CD14-positive monocyte (primary cell): ENCODE results near the gene AKAP8. TPM values are rescaled to one million over a fixed set of nuclear protein-coding genes. Genes with fewer than 3 reads are reported as not detected.

Experiments
- DNase-seq, 3 donors: peaks; one replicate each; pipeline ENCODE4 v3.0.0-alpha.2; 2011 to 2022
- H2AFZ ChIP-seq: 2 replicates; pipeline ENCODE4 v1.6.0; 2012; ENCODE audit warnings: mild to moderate bottlenecking, low read depth, low read length, inconsistent platforms; ENCODE audit not compliant: insufficient read depth, poor library complexity, severe bottlenecking
- H3K27ac ChIP-seq, 2 donors: 1 replicate in 1 of 2; 2 replicates in 1 of 2; pipeline ENCODE4 v1.5.1; 2012 to 2013; ENCODE audit warnings: low read length in 2 of 2, control low read depth in 1 of 2, inconsistent platforms in 1 of 2, low read depth in 1 of 2, mild to moderate bottlenecking in 1 of 2
- H3K27me3 ChIP-seq, 2 donors: one replicate each; pipeline versions ENCODE4 v1.6.0 to v1.6.1; 2011 to 2013; ENCODE audit warnings: low read length in 2 of 2; ENCODE audit not compliant: control insufficient read depth in 2 of 2, insufficient read depth in 2 of 2
- H3K36me3 ChIP-seq, 2 donors: replicated peaks in 1 of 2; 1 replicate in 1 of 2; 2 replicates in 1 of 2; pipeline versions ENCODE4 v1.5.1 to v1.6.1; 2012 to 2013; ENCODE audit warnings: low read length in 2 of 2, control low read depth in 1 of 2, inconsistent platforms in 1 of 2, mild to moderate bottlenecking in 1 of 2; ENCODE audit not compliant: insufficient read depth in 2 of 2, control insufficient read depth in 1 of 2
- H3K4me1 ChIP-seq, 2 donors: 1 replicate in 1 of 2; 2 replicates in 1 of 2; pipeline versions ENCODE4 v1.5.1 to v1.6.1; 2012 to 2013; ENCODE audit warnings: low read length in 2 of 2, control low read depth in 1 of 2, inconsistent platforms in 1 of 2, mild to moderate bottlenecking in 1 of 2, moderate library complexity in 1 of 2; ENCODE audit not compliant: insufficient read depth in 2 of 2, control insufficient read depth in 1 of 2
- H3K4me2 ChIP-seq: replicated peaks from 2 replicates; pipeline ENCODE3; 2012; ENCODE audit warnings: low read length, moderate library complexity, mild to moderate bottlenecking; ENCODE audit not compliant: poor library complexity, severe bottlenecking; ENCODE audit errors: extremely low read depth
- H3K4me3 ChIP-seq, 3 experiments: fragments of 200-600 bp in 1 of 3; sonication (generic) in 1 of 3; replicated peaks in 1 of 3; 1 replicate in 2 of 3; 2 replicates in 1 of 3; pipeline ENCODE4 v1.5.1; 2011 to 2013; ENCODE audit warnings: low read length in 3 of 3, mild to moderate bottlenecking in 3 of 3, control low read depth in 2 of 3, low read depth in 2 of 3, inconsistent platforms in 1 of 3, moderate library complexity in 1 of 3
- H3K79me2 ChIP-seq: 2 replicates; pipeline ENCODE4 v1.6.0; 2012; ENCODE audit warnings: mild to moderate bottlenecking, control low read depth, inconsistent platforms, low read length, moderate library complexity; ENCODE audit not compliant: insufficient read depth
- H3K9ac ChIP-seq: 2 replicates; pipeline ENCODE4 v1.6.0; 2017; ENCODE audit warnings: low read length, mild to moderate bottlenecking; ENCODE audit not compliant: insufficient read depth, poor library complexity, severe bottlenecking
- H3K9me3 ChIP-seq, 2 donors: replicated peaks in 1 of 2; 1 replicate in 1 of 2; 2 replicates in 1 of 2; pipeline versions ENCODE4 v1.5.1 to v1.6.1; 2012 to 2013; ENCODE audit warnings: low read length in 2 of 2, control low read depth in 1 of 2; ENCODE audit not compliant: control insufficient read depth in 1 of 2, insufficient read depth in 1 of 2
- H4K20me1 ChIP-seq: 2 replicates; pipeline ENCODE4 v1.6.0; 2012; ENCODE audit warnings: mild to moderate bottlenecking, low read length, control low read depth, moderate library complexity; ENCODE audit not compliant: insufficient read depth
- H3K27ac Mint-ChIP-seq, 7 donors: one replicate each; pipeline ENCODE4 v1.8.0; 2020; ENCODE audit warnings: mild to moderate bottlenecking in 7 of 7, mixed read lengths in 7 of 7, moderate library complexity in 6 of 7, inconsistent platforms in 2 of 7
- H3K27me3 Mint-ChIP-seq, 3 donors: one replicate each; pipeline ENCODE4 v1.8.0; 2021 to 2022; ENCODE audit warnings: low read depth in 3 of 3, mild to moderate bottlenecking in 3 of 3, mixed read lengths in 3 of 3, moderate library complexity in 3 of 3, inconsistent platforms in 1 of 3
- H3K36me3 Mint-ChIP-seq, 2 donors: one replicate each; pipeline ENCODE4 v1.8.0; 2020; ENCODE audit warnings: mixed read lengths in 2 of 2, inconsistent platforms in 1 of 2, mild to moderate bottlenecking in 1 of 2
- H3K4me1 Mint-ChIP-seq: one replicate; pipeline ENCODE4 v1.8.0; 2020; ENCODE audit warnings: mild to moderate bottlenecking, mixed read lengths
- H3K4me3 Mint-ChIP-seq, 2 donors: one replicate each; pipeline ENCODE4 v1.8.0; 2020; ENCODE audit warnings: mild to moderate bottlenecking in 2 of 2, mixed read lengths in 2 of 2, moderate library complexity in 1 of 2
- H3K9me3 Mint-ChIP-seq, 7 donors: one replicate each; pipeline ENCODE4 v1.8.0; 2020 to 2022; ENCODE audit warnings: mixed read lengths in 7 of 7, mild to moderate bottlenecking in 6 of 7, moderate library complexity in 6 of 7, inconsistent platforms in 2 of 7
- WGBS: methylation state at CpG from one replicate; pipeline ENCODE4 v1.1.5; 2013; ENCODE audit warnings: missing lambda C conversion rate; ENCODE audit not compliant: insufficient coverage; 5-methylcytosine and 5-hydroxymethylcytosine counted together
- intact Hi-C, 2 donors: fragments of 100-400 bp; cut with micrococcal nuclease; formaldehyde crosslinking; loops; one replicate each; pipeline versions ENCODE4 v1.15.0 to v1.15.1; 2023
- polyA plus RNA-seq, 3 donors: library from polyadenylated mRNA; depleted of rRNA in 1 of 3; unstranded in 2 of 3; stranded (reverse) in 1 of 3; fragments of 300-500 nt in 2 of 3; fragments of >200 nt in 1 of 3; fragmentation: Illumina TruSeq in 2 of 3; gene quantifications; 1 replicate in 2 of 3; 2 replicates in 1 of 3; pipeline ENCODE4 v1.2.3, GENCODE V29; 2012 to 2021
- TF ChIP-seq, protein P1 (sequence below): fragments of 200-600 bp; IDR thresholded peaks from one replicate; pipeline ENCODE4 v1.8.0; 2022; ENCODE audit warnings: antibody characterized with exemption, mild to moderate bottlenecking

The AKAP8 gene
- polyA plus RNA-seq, 3 donors = 8.0 to 25.9 (median 12.3) TPM

DNA sequence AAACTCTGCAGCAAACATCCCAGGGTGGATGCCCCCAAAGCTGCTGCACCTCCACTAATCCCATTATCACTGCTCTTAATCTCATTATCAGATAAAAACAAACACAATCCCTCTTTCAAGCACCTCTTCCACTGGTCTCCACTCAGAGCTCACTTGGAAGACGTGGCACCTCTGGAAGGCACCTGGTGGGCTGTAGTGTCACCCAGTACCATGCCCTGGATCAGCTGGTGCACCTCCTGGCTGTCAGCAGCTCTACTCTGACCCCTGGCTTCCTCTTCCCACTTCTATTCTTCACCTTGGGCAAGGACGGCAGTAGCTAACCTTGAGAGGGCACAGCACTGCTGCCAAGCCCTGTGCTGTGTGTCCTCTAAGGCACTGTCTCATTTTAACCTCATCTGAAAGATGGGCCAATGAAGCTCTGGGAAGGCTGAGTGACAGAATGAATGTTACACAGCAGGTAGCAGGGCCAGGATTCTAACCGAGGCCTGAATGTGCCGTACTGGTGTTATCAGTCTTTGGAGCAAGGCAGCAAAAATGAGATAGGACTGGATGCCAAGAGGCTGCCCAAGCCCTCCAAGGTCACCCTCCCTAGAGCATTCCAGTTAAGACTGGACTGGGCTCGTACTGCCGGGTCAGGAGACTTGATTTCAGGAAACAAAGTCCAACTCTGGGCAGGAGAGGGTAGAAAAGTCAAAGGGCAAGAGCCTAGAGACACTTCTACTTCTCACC lies 54.6 kb downstream of the AKAP8 start:
- intact Hi-C loops = no loop called here
- TF ChIP-seq, protein P1, sequence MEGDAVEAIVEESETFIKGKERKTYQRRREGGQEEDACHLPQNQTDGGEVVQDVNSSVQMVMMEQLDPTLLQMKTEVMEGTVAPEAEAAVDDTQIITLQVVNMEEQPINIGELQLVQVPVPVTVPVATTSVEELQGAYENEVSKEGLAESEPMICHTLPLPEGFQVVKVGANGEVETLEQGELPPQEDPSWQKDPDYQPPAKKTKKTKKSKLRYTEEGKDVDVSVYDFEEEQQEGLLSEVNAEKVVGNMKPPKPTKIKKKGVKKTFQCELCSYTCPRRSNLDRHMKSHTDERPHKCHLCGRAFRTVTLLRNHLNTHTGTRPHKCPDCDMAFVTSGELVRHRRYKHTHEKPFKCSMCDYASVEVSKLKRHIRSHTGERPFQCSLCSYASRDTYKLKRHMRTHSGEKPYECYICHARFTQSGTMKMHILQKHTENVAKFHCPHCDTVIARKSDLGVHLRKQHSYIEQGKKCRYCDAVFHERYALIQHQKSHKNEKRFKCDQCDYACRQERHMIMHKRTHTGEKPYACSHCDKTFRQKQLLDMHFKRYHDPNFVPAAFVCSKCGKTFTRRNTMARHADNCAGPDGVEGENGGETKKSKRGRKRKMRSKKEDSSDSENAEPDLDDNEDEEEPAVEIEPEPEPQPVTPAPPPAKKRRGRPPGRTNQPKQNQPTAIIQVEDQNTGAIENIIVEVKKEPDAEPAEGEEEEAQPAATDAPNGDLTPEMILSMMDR = no peak

DNA sequence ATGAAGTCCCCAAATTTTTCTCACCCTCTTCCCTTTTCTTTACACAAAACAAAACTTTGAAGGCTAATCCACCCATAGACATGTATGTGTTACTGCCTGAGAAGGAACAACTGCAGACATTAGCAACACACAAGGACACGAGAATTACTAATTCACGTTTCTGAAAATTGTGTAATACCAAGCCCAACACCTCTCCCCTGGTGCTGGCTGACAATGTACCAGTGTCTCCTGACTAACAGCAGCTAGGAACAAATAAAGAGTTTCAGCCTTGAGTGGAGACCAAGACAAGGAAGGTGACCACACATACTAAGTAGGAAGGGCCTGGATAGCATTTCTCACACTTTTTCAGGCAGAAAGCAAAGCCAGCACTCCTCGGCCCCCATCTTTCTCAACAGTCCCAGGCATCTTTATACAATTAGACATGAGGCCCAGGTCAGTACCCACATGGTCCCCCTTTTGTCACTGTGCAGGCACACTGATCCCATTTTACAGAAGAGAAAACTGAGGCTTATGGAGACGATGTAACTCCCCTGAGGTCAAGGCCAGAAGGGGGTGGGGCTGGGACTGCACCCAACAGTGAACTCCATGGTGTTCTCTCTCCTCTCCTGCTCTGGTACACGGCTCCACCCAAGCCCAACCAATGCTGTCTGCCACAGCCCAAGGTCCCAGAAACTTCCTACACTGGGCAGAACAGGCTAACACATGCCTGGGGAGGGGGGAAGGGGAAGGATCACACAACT lies 55.9 kb downstream of the AKAP8 start:
- Histone ChIP-seq H3K9me3 (no peaks in the 10 kb centered on the region), H3K4me2 (peak overlapping the region; percentile 8), H3K79me2 (peaks cover 100% of the 10 kb centered on the region), H3K27ac (peak overlapping the region; percentile 60 to 84), H3K9ac (peak overlapping the region; percentile 30), H3K27me3 (no peaks in the 10 kb centered on the region), H3K36me3 (no peaks in the 10 kb centered on the region), H3K4me3 (peak overlapping the region in 1 of 3 experiments; percentile 14), H3K4me1 (peaks cover 71 to 77% of the 10 kb centered on the region in 2 donors), H2AFZ (no peak overlapping the region), H4K20me1 (peaks cover 100% of the 10 kb centered on the region)
- Mint-ChIP-seq H3K27ac (peak overlapping the region; percentile 80 to 93 (median 91)), H3K9me3 (no peaks in the 10 kb centered on the region), H3K36me3 (peaks cover 7 to 11% of the 10 kb centered on the region in 2 donors), H3K4me3 (peak overlapping the region; percentile 42 to 44), H3K4me1 (peaks cover 80% of the 10 kb centered on the region), H3K27me3 (peaks cover 0 to 3% (median 1%) of the 10 kb centered on the region in 3 donors)
- 45% methylated on average over 4 of the region's 5 CpGs for WGBS
- TF ChIP-seq, protein P1 = no peak
- intact Hi-C loops = no loop called here
- peak; percentile 69 to 84 (median 77) for DNase-seq

More for the DNA sequence above, 54.6 kb downstream of the AKAP8 start:
- Histone ChIP-seq H4K20me1 (peaks cover 100% of the 10 kb centered on the region), H3K36me3 (no peaks in the 10 kb centered on the region), H3K9ac (no peak overlapping the region), H3K4me2 (no peak overlapping the region), H3K27ac (peak overlapping the region; percentile 37 to 84), H3K79me2 (peaks cover 100% of the 10 kb centered on the region), H2AFZ (no peak overlapping the region), H3K4me3 (no peak overlapping the region), H3K27me3 (no peaks in the 10 kb centered on the region), H3K4me1 (peaks cover 71 to 81% of the 10 kb centered on the region in 2 donors), H3K9me3 (no peaks in the 10 kb centered on the region)
- no peak for DNase-seq
- whole genome bisulfite sequencing = 85% methylated on average over 4 of the region's 6 CpGs
- H3K9me3 Mint-ChIP-seq = no peaks in the 10 kb centered on the region
- no peak overlapping the region for H3K4me3 Mint-ChIP-seq
- peaks cover 0 to 3% (median 1%) of the 10 kb centered on the region in 3 donors for H3K27me3 Mint-ChIP-seq
- peak overlapping the region in 6 of 7 donors; percentile 33 to 93 (median 77) for H3K27ac Mint-ChIP-seq
- peaks cover 81% of the 10 kb centered on the region for H3K4me1 Mint-ChIP-seq
- peaks cover 10 to 11% of the 10 kb centered on the region in 2 donors for H3K36me3 Mint-ChIP-seq
